HEK293 (cell line): ENCODE measurements around the gene BRF1.
A peak's percentile ranks its signal among the peaks of the same experiment; 100 is the strongest.

Experiments
- CTCF ChIA-PET: fragments of 350-600 bp; formaldehyde crosslinking; extraction: SDS; loops from one replicate; lab custom pipeline; 2021; ENCODE audit warnings: antibody characterized with exemption; lab: Yijun Ruan, JAX
- POLR2A ChIA-PET: fragments of 300-600 bp; formaldehyde crosslinking; extraction: SDS; loops from one replicate; lab custom pipeline; 2020; ENCODE audit warnings: antibody characterized with exemption, inconsistent platforms; lab: Yijun Ruan, JAX
- H3K27ac ChIP-seq: fragments of 200-500 bp; sonication (Bioruptor generic); 2 replicates; pipeline ENCODE4 v1.5.1; 2014; ENCODE audit warnings: low read depth, low read length, control low read depth, inconsistent platforms; ENCODE audit errors: extremely low read depth
- H3K36me3 ChIP-seq, 2 experiments: fragments of 200-500 bp in 1 of 2; sonication (Bioruptor generic) in 1 of 2; 1 replicate in 1 of 2; 2 replicates in 1 of 2; pipeline ENCODE4 v1.5.1; 2014 to 2017; ENCODE audit warnings: inconsistent platforms in 2 of 2, low read length in 2 of 2; ENCODE audit not compliant: control insufficient read depth in 2 of 2, insufficient read depth in 1 of 2
- H3K4me1 ChIP-seq: fragments of 200-500 bp; sonication (Bioruptor generic); 2 replicates; pipeline ENCODE4 v1.5.1; 2014; ENCODE audit warnings: mild to moderate bottlenecking, low read length, inconsistent platforms; ENCODE audit not compliant: control insufficient read depth, insufficient read depth
- H3K4me3 ChIP-seq: 2 replicates; pipeline ENCODE4 v1.5.1; 2011; ENCODE audit warnings: low read depth, mild to moderate bottlenecking, control low read depth, low read length, moderate library complexity
- H3K9me3 ChIP-seq: fragments of 200-500 bp; sonication (Bioruptor generic); 2 replicates; pipeline ENCODE4 v1.5.1; 2014; ENCODE audit warnings: low read depth, low read length, inconsistent platforms; ENCODE audit not compliant: control insufficient read depth, insufficient read depth
- BCL11B ChIP-seq: fragments of 450-650 bp; formaldehyde crosslinking; IDR thresholded peaks from 2 replicates; pipeline ENCODE4 v1.5.1; 2016; ENCODE audit warnings: low read depth, missing biosample characterization, missing genetic modification characterization
- KLF1 ChIP-seq: fragments of 450-650 bp; formaldehyde crosslinking; IDR thresholded peaks from 2 replicates; pipeline ENCODE4 v1.5.1; 2016; ENCODE audit warnings: missing biosample characterization, missing genetic modification characterization
- OSR2 ChIP-seq: fragments of 450-650 bp; formaldehyde crosslinking; IDR thresholded peaks from 2 replicates; pipeline ENCODE4 v1.5.1; 2016; ENCODE audit warnings: missing biosample characterization, missing genetic modification characterization
- PATZ1 ChIP-seq: fragments of 450-650 bp; formaldehyde crosslinking; IDR thresholded peaks from 2 replicates; pipeline ENCODE4 v1.5.1; 2016; ENCODE audit warnings: missing biosample characterization, missing genetic modification characterization
- PBX3 ChIP-seq: sonication (generic); formaldehyde crosslinking; IDR thresholded peaks from 2 replicates; pipeline ENCODE4 v1.8.1; 2022; ENCODE audit warnings: mild to moderate bottlenecking, moderate library complexity, missing genetic modification reagents
- PRDM2 ChIP-seq: fragments of 450-650 bp; formaldehyde crosslinking; IDR thresholded peaks from 2 replicates; pipeline ENCODE4 v1.5.1; 2016; ENCODE audit warnings: missing biosample characterization, missing genetic modification characterization, borderline replicate concordance
- REST ChIP-seq: fragments of 450-650 bp; formaldehyde crosslinking; IDR thresholded peaks from 2 replicates; pipeline ENCODE4 v1.5.1; 2016; ENCODE audit warnings: missing biosample characterization, missing genetic modification characterization
- ZBTB1 ChIP-seq: fragments of 450-650 bp; formaldehyde crosslinking; IDR thresholded peaks from 2 replicates; pipeline ENCODE4 v1.5.1; 2016; ENCODE audit warnings: missing biosample characterization, missing genetic modification characterization
- ZBTB10 ChIP-seq: fragments of 450-650 bp; formaldehyde crosslinking; IDR thresholded peaks from 2 replicates; pipeline ENCODE4 v1.5.1; 2016; ENCODE audit warnings: missing biosample characterization, missing genetic modification characterization
- ZBTB21 ChIP-seq: fragments of 450-650 bp; formaldehyde crosslinking; IDR thresholded peaks from 2 replicates; pipeline ENCODE4 v1.5.1; 2017; ENCODE audit warnings: missing biosample characterization, missing genetic modification characterization
- ZBTB7A ChIP-seq: fragments of 450-650 bp; formaldehyde crosslinking; IDR thresholded peaks from 2 replicates; pipeline ENCODE4 v1.5.1; 2016; ENCODE audit warnings: low read depth, missing biosample characterization, missing genetic modification characterization
- ZNF155 ChIP-seq: fragments of 450-650 bp; formaldehyde crosslinking; IDR thresholded peaks from 2 replicates; pipeline ENCODE4 v1.5.1; 2016; ENCODE audit warnings: missing biosample characterization, missing genetic modification characterization
- ZNF416 ChIP-seq: fragments of 450-650 bp; formaldehyde crosslinking; IDR thresholded peaks from 2 replicates; pipeline ENCODE4 v1.5.1; 2016; ENCODE audit warnings: missing biosample characterization, missing genetic modification characterization
- ZNF423 ChIP-seq: fragments of 450-650 bp; formaldehyde crosslinking; IDR thresholded peaks from 2 replicates; pipeline ENCODE4 v1.5.1; 2016; ENCODE audit warnings: missing biosample characterization, missing genetic modification characterization
- ZNF48 ChIP-seq: fragments of 450-650 bp; formaldehyde crosslinking; IDR thresholded peaks from 2 replicates; pipeline ENCODE4 v1.5.1; 2016; ENCODE audit warnings: missing biosample characterization, missing genetic modification characterization
- ZNF501 ChIP-seq: fragments of 450-650 bp; formaldehyde crosslinking; IDR thresholded peaks from 2 replicates; pipeline ENCODE4 v1.5.1; 2016; ENCODE audit warnings: missing biosample characterization, missing genetic modification characterization
- ZNF658 ChIP-seq: fragments of 450-650 bp; formaldehyde crosslinking; IDR thresholded peaks from 2 replicates; pipeline ENCODE4; 2016; ENCODE audit warnings: missing biosample characterization, missing genetic modification characterization
- ZNF660 ChIP-seq: fragments of 450-650 bp; IDR thresholded peaks from 2 replicates; pipeline ENCODE4 v1.5.1; 2018; ENCODE audit warnings: missing biosample characterization, mild to moderate bottlenecking, missing genetic modification characterization

The BRF1 gene

GRCh38 chr14:105162669-105162979, 138.2 kb downstream of the BRF1 start (continued):
- no peak for TF ChIP-seq ZNF48 (tag by site-specific recombination)

GRCh38 chr14:105161964-105162668, 138.7 kb downstream of the BRF1 start:
- CTCF ChIA-PET = no interaction called here
- H3K4me1 ChIP-seq = peaks cover 5% of the 10 kb centered on the region; the same call in 1 of the 2 replicates
- no peak overlapping the region for H3K4me3 ChIP-seq
- peaks cover 0 to 13% of the 10 kb centered on the region in 2 experiments; a peak in 1 of 3 replicates for H3K36me3 ChIP-seq
- no peaks in the 10 kb centered on the region for H3K9me3 ChIP-seq
- H3K27ac ChIP-seq = no peak overlapping the region
- POLR2A ChIA-PET = no interaction called here
- TF ChIP-seq BCL11B (tag by site-specific recombination) (no peak), ZNF660 (tag by site-specific recombination) (no peak), ZNF423 (tag by site-specific recombination) (no peak), PRDM2 (tag by site-specific recombination) (no peak), PBX3 (no peak), ZBTB7A (tag by site-specific recombination) (no peak), ZNF501 (tag by site-specific recombination) (no peak), PATZ1 (tag by site-specific recombination) (peak; percentile 41; the same call in 1 of the 2 replicates), REST (no peak), OSR2 (tag by site-specific recombination) (no peak), ZBTB10 (tag by site-specific recombination) (peak; percentile 100), ZNF416 (tag by site-specific recombination) (no peak), ZBTB21 (tag by site-specific recombination) (no peak), ZBTB1 (tag by site-specific recombination) (no peak), ZNF155 (tag by site-specific recombination) (no peak), ZNF658 (tag by site-specific recombination) (no peak), KLF1 (tag by site-specific recombination) (no peak)
